DOHH2 (cell line): ENCODE results near the gene DMTF1.

Experiments
- CTCF ChIP-seq: fragments of 200-600 bp; sonication (generic); IDR thresholded peaks from one replicate; pipeline ENCODE4 v1.5.1; 2014; ENCODE audit warnings: antibody characterized with exemption, mild to moderate bottlenecking, low read depth, low read length; ENCODE audit not compliant: poor library complexity, severe bottlenecking
- EZH2phosphoT487 ChIP-seq: fragments of 200-600 bp; sonication (generic); IDR thresholded peaks from 2 replicates; pipeline ENCODE4 v1.6.1; 2017; ENCODE audit warnings: borderline replicate concordance, mild to moderate bottlenecking, antibody characterized with exemption, low read length, moderate library complexity, mixed read lengths

- TF ChIP-seq CTCF (no peak), EZH2phosphoT487 (no peak)
These were observed 39.2 kb upstream of the DMTF1 start for GRCh38 chr7:87113077-87113476.
